Psoas muscle (tissue), 8 donors: ENCODE results near the gene S1PR1. TPM values are rescaled to one million over a fixed set of nuclear protein-coding genes. Genes with fewer than 3 reads are reported as not detected.

Source experiments
- ATAC-seq, 4 donors: fragments of 200-7000 bp; cut with Tn5 transposase; one replicate each; pipeline ENCODE4 v1.9.1; 2020; ENCODE audit warnings: moderate library complexity in 3 of 4, mild to moderate bottlenecking in 2 of 4
- DNase-seq, 2 donors: peaks; one replicate each; pipeline ENCODE4 v3.0.0-alpha.2; 2020
- H3K27ac ChIP-seq: fragments of 200-600 bp; one replicate; pipeline ENCODE4 v1.8.0; 2022
- H3K27me3 ChIP-seq, 3 donors: fragments of 200-600 bp in 1 of 3; one replicate each; pipeline versions ENCODE4 v1.6.1 to v1.8.0; 2013 to 2022; ENCODE audit warnings: low read length in 2 of 3, mild to moderate bottlenecking in 2 of 3, moderate library complexity in 1 of 3; ENCODE audit not compliant: insufficient read depth in 3 of 3
- H3K36me3 ChIP-seq, 2 donors: fragments of 200-600 bp in 1 of 2; one replicate each; pipeline versions ENCODE4 v1.6.1 to v1.8.0; 2013 to 2022; ENCODE audit warnings: low read depth in 1 of 2, mild to moderate bottlenecking in 1 of 2, moderate library complexity in 1 of 2; ENCODE audit not compliant: insufficient read depth in 1 of 2
- H3K4me1 ChIP-seq: fragments of 200-600 bp; one replicate; pipeline ENCODE4 v1.8.0; 2022
- H3K4me3 ChIP-seq: fragments of 200-600 bp; one replicate; pipeline ENCODE4 v1.8.0; 2022; ENCODE audit warnings: mild to moderate bottlenecking
- H3K9me3 ChIP-seq: fragments of 200-600 bp; one replicate; pipeline ENCODE4 v1.8.0; 2022
- WGBS, 3 donors: extraction: QIAGEN DNeasy Blood & Tissue Kit; methylation state at CpG; one replicate each; pipeline versions ENCODE4 v1.1.6 to v1.1.7; 2013; 5-methylcytosine and 5-hydroxymethylcytosine counted together
- intact Hi-C, 2 donors: fragments of 100-400 bp; cut with DNase I; formaldehyde crosslinking; loops; one replicate each; pipeline versions ENCODE4 v1.11.0 to v1.14.2; 2022
- polyA plus RNA-seq, 3 donors: library from polyadenylated mRNA; stranded (reverse); fragments of 200-250 nt; gene quantifications; one replicate each; pipeline ENCODE4 v1.2.3, GENCODE V29; 2013
- total RNA-seq, 4 donors: library from RNA; stranded (reverse); fragmentation: NEBNext Ultra II Directional in 2 of 4; extraction: Animal tissue kit (Norgen Biotek cat#: 25700) in 2 of 4; gene quantifications; one replicate each; pipeline versions ENCODE4 v1.2.1 to v1.2.4, GENCODE V29; 2021 to 2023
- TF ChIP-seq, protein P1 (sequence below): fragments of 200-600 bp; IDR thresholded peaks from one replicate; pipeline ENCODE4 v1.8.0; 2022; ENCODE audit warnings: antibody characterized with exemption
- donor health status: healthy with polysubstance abuse.
- donor health status: DM: no; HTN: no; CAD: no; lungs with moderate emphysema.
- donor health status: Bipolar disorder and iron deficiency.
- donor health status: healthy.
- donor health status: DM: yes; HTN: yes; CAD: no.
- donor health status: DM: no; HTN: no; CAD: no.
- donor health status: DM: no; HTN: no; CAD: no.
- donor health status: DM: yes; HTN: yes; CAD: no.

The S1PR1 gene
- total and polyA plus RNA-seq, 7 donors = 21.9 to 35.7 (median 25.8) TPM

DNA sequence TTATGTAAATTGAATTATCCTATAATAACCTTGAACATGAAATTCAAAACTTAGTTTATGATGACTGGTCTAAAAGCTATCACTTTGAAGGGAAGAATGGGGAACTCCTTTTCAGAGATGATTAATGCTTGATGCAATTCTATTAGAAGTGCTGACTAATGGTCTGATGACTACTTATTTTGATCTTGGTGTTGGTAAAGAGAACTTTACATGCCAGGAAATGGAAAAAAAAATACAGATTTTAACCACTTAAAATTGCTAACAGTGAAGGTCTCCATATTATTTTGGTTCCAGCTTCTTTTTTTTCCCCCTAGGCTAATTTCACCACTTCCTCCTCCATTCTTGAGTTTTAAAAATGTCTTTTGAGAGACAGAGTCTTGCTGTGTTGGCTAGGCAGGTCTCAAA is 22.9 kb downstream of the S1PR1 start:
- Histone ChIP-seq H3K27ac (no peak overlapping the region), H3K4me3 (no peak overlapping the region), H3K36me3 (no peaks in the 10 kb centered on the region), H3K4me1 (no peaks in the 10 kb centered on the region), H3K9me3 (no peaks in the 10 kb centered on the region), H3K27me3 (no peaks in the 10 kb centered on the region)
- no peak for DNase-seq
- intact Hi-C loops = no loop called here
- no peak for ATAC-seq
- TF ChIP-seq, protein P1, sequence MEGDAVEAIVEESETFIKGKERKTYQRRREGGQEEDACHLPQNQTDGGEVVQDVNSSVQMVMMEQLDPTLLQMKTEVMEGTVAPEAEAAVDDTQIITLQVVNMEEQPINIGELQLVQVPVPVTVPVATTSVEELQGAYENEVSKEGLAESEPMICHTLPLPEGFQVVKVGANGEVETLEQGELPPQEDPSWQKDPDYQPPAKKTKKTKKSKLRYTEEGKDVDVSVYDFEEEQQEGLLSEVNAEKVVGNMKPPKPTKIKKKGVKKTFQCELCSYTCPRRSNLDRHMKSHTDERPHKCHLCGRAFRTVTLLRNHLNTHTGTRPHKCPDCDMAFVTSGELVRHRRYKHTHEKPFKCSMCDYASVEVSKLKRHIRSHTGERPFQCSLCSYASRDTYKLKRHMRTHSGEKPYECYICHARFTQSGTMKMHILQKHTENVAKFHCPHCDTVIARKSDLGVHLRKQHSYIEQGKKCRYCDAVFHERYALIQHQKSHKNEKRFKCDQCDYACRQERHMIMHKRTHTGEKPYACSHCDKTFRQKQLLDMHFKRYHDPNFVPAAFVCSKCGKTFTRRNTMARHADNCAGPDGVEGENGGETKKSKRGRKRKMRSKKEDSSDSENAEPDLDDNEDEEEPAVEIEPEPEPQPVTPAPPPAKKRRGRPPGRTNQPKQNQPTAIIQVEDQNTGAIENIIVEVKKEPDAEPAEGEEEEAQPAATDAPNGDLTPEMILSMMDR = no peak

DNA sequence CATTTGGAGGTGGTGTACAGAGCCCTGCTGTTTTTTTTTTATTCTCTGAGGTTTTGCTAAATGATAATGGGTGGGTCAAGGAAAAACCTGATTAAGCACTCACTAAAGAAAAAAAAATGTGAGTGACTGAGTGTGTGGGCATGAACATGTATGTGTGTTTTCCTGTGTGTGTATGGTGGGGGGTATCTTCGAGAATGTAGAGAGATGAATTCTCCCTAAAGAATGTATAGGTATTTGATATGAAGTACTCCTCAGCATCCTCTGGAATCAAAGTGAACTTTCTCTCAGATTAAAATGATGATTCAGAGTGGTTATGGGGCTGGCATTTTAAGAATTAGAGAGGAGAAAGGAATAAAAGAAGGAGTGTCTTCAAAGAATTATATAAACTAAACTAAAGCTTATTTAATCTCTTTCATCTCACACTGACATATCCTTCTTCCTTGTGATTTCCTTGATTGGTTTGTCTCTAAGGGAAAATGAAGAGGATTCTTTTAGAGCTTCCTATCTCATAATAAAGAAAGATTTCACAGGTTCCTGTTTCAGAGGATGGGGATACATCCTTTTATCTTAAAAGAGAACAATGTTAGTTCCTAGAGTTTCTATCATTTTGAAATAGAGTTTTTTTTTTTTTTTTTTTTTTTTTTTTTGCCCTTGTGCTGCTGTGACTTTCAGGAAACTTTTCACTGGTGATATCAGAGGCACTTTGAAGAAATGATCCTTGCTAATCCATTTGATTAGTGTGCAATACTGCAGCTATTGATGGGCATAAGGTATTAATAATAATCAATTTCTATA is 23.9 kb downstream of the S1PR1 start:
- no peak overlapping the region for H3K27ac ChIP-seq

DNA sequence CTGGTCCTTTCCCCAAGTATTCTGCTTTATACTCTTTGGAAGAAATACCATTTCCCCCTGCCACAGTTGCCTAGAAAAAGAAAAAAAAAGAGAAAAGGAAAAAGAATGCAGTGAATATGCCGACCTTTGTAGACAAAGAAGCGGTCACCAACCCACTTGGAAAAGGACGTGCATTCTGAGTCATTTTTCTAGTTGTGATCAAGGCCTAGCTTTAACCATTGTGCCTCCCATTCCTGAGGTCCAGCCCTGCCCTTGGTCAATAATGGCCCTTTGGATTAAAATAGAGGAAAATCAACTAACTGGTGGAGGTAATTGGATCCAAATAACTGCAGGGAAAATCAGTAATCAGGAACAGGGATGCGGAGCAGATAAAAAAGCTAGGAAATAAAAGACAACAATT is 24.8 kb downstream of the S1PR1 start:
- TF ChIP-seq, protein P1 = no peak

More for the DNA sequence above, 23.9 kb downstream of the S1PR1 start:
- intact Hi-C loops = no loop called here
- no peaks in the 10 kb centered on the region for H3K4me1 ChIP-seq
- no peaks in the 10 kb centered on the region for H3K36me3 ChIP-seq
- TF ChIP-seq, protein P1 = no peak
- DNase-seq = no peak
- 77 to 89% (median 78%) methylated on average over 1 of the region's 1 CpG for WGBS, 3 donors
- H3K4me3 ChIP-seq = no peak overlapping the region
- H3K9me3 ChIP-seq = no peaks in the 10 kb centered on the region
- no peaks in the 10 kb centered on the region for H3K27me3 ChIP-seq
- no peak for ATAC-seq

DNA sequence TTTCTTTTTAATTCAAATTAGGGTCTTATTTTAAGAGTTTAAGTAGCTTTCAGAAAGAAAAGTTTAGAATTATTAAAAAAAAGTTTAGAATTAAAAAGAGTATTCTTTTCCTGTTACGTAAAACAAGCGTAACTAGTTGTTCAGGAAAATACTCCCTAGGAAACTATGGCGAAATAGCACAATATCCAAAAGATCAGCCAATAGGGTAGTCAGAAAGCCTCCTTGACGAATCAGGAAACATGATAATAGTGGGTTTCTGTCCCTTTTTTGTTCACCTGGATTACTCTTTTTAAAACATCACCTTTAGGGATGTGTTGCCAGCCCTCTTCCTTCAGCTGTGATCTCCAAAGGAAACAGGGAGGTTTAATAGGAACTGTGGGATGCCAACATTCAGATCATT is 25.2 kb downstream of the S1PR1 start:
- Histone ChIP-seq H3K27ac (no peak overlapping the region), H3K4me1 (no peaks in the 10 kb centered on the region), H3K27me3 (no peaks in the 10 kb centered on the region), H3K4me3 (no peak overlapping the region), H3K36me3 (no peaks in the 10 kb centered on the region), H3K9me3 (no peaks in the 10 kb centered on the region)
- DNase-seq = no peak
- 77 to 80% (median 78%) methylated on average over 4 of the region's 4 CpGs for WGBS, 3 donors
- intact Hi-C loops = no loop called here
- ATAC-seq = no peak
- TF ChIP-seq, protein P1 = no peak

More for the DNA sequence above, 24.8 kb downstream of the S1PR1 start:
- ATAC-seq = no peak
- no peak overlapping the region for H3K4me3 ChIP-seq
- H3K36me3 ChIP-seq = no peaks in the 10 kb centered on the region
- H3K27ac ChIP-seq = no peak overlapping the region
- no peak for DNase-seq
- intact Hi-C loops = no loop called here
- 67 to 75% (median 68%) methylated on average over 4 of the region's 4 CpGs for WGBS, 3 donors
- H3K27me3 ChIP-seq = no peaks in the 10 kb centered on the region
- no peaks in the 10 kb centered on the region for H3K9me3 ChIP-seq
- no peaks in the 10 kb centered on the region for H3K4me1 ChIP-seq
